NCI-H1048 (cell line): ENCODE results near the gene ARMH3.

Experiments used
- DNase-seq: peaks from one replicate; lab custom pipeline; 2025; lab: John Stamatoyannopoulos, UW

ARMH3 gene

DNA sequence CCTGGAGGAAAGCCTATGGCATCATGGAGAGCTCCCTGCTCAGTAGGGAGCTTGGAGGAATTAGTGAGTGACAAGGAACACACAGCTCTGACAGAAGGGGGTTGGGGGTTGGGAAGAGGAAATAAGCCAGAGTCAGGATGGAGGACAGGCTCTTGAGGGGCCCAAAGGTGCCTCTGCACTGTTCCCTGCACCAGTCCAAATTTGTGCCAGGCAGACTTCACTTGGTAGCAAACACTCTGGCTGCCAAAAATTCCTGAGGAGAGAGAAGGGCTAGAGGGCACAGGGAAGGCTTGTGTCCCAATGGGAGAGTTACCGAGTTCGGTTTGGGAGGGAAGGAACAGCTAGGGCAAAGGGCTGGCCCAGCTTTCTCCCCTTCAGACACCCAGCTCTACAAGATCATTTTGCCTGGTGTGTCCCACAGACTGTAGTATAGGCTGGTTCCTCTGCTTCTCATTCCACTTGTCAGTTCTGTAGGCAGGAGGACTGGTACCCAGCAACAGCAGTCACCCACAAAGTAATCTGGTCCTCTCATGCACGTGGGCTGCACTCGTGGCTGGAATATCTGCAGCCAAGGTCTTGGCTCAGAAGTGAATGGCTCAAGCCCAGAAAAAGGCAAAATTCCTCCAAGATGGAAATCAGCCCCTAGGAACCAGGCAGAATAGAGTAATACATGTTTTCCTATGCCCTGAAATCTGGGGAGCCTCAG lies 204.4 kb downstream of the ARMH3 start:
- DNase-seq, result no peak

DNA sequence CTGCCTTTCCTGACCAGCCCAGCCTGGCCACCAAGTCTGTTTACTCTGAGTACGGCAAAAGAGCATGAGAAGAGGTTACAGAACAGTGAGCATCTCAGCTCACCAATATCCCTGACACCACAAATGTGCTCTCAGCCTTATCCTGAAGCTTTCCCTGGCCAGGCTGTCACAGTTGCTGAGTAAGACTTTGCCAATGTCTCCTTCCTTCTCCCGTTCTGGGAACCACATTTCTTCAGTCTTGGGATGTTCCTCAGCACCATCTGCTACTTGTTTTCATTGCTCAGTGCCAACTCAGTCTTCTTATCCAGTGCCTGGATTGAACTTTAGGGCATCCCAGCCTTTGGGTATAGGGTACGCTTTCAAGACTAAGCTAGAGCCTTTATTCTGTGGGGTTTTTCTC lies 205.2 kb downstream of the ARMH3 start:
- no peak for DNase-seq

DNA sequence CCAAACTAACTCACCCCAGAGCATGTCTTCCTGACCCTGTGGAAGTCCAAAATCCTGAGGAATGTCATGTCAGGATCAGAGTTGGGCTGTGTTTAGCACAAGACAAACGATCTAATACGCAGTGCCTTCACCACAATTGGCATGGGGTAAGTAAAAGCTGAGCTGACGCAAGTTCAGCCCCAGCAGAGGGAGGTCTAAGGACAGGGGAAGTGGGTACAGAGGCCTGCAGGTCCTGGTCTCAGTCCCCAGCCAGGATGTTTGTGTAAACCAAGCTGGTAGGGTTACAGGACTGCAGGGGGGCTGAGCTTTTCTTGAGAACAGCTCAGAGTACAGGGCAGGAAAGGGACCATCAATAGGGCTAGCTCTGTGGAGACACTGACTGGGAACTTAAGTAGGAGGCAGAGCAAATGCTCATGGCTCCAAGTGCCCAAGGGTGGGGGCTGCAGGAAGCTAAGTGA lies 207.1 kb downstream of the ARMH3 start:
- DNase-seq, result no peak

DNA sequence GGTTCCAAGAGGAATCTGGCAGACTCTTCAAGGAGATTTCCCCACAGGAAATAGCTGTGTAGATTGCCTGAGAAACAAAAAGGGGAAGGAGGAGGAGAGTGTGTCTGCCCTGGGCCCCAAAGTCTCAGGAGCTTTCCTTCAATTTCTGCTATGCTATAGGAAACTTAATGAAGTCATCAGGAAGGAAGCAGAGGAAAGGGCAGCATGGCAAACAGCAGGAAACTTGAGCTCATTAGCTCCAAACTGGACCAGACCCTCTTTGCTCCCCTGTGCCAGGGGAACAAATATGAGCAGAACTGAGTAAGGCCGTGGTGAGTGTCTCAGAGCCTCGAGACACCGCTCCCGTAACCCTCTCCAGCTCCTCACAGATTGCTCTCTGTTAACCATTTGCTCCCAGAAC lies 207.6 kb downstream of the ARMH3 start:
- no peak for DNase-seq

DNA sequence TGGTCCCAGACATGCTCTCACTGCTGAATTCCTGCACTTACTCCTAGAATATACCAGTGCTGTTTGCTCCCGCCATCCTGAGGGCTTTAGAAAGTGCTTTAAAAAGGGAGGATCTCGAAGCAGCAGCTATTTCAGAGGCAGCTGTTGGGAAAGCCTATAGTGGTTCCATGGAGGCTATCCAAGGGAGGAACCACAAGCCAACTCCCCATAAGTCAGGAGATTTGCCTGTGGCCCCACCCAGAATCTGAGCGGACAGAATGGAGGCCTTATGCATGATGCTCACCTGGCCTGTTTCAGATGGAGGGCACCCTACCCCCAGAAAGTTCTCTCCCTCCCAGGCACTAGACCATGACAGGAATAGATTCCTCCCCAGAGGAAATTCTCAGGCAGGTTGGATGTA lies 210.1 kb downstream of the ARMH3 start:
- no peak for DNase-seq

DNA sequence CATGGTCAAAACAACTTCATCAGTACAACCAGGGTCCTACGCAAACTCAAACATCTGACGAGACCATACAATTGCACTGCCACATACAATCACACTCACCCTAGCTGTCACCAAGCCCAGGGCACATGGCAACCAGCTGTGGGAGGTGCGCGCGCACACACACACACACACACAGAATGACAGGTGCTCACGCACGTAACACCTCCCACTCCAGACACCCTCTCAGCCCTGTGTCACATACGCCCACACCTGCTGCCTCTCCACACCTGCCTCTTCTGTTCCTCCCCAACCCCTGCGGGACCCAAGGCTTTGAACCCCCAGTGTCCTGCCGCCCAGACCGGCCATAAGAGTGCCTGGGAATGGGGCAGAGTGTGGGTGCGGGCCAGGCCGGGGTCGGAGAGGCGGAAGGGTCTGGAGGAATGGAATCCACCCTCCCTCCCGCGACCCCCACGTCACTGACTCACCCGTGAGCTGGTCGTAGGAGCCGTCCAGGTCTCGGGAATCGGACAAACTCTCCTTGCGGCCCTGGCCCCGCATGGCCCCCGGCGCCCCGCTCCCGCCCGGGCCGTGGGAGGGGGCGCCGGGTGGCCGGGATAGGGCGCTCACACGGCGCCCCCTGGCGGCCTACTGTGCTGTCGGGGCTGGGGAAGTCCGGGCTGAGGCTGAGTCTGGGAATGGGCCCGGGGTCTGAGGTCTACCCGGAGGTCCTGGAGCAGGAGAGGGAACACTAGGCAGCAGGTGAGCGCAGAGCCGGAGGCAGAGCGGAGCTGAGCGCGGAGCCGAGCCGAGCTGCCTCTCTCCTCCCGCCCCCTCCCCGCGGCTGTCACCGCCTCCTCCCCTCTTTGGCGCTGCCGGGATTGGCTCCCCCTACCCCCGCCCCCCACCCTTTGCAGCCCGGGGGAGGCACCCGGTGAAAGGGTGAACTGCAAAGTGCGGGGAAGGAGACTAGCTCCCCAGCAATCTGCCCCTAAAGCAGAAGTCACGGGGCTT lies 212.6 kb downstream of the ARMH3 start, which contains the start of gene KCNIP2:
Gene KCNIP2, minus strand, starts transcription at position 769 of the 990 bp plus-strand sequence. Its CDS starts 232 bp downstream, at position 537.
- DNase-seq, result no peak

DNA sequence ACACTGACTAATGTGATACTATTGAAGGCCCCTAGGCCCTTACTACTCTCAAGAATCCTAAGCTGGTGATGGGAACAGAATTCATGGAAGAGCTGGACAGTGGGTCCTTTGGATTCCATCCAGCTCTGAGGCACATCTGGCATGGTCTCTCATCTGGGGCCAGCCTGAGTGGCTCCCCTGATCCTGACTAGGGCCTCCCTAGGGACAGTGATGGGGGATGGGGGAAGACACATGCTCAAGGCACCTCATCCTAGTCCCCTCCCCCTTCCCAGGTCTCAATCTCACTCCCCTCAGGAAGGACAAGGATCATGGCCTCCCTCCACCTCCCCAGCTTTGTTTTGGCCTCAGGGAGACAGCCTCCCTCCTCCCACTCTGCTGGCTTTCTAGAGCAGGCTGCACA lies 214.1 kb downstream of the ARMH3 start:
- DNase-seq, result no peak

DNA sequence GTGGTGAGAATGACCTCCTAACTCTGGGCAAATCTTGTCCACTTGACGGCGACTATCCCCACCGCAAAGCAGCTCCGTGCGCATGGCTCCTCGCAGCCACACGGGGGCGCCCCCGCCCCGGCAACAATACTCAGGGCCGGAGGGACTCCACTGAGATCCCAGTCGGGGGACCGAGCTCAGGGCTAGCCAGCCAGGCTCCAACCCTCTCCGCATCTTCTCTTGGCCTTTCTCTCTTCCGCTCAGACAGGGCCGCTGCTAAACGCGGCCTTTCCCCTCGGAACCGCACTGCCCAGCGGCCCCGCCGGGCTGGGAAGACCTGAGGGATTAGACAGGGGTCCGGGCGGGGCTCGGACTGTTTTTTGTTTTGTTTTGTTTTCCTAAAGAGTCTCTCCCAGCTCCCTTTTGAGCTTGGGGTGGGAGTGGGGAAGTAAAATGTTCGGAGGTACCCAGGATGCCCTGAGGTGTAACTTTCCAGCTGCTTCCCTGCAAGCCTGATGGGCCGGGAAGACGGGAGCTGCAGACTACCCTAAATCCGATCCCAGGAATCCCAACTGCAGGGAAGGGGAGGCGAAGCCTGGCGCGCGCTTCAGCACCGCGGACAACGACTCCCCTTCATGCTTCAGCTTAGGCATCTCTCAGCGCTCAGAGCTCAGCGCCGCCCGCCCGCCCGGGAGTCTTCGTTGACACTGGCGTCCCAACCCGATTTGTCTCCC lies 215.1 kb downstream of the ARMH3 start:
- peak; percentile 55 for DNase-seq

DNA sequence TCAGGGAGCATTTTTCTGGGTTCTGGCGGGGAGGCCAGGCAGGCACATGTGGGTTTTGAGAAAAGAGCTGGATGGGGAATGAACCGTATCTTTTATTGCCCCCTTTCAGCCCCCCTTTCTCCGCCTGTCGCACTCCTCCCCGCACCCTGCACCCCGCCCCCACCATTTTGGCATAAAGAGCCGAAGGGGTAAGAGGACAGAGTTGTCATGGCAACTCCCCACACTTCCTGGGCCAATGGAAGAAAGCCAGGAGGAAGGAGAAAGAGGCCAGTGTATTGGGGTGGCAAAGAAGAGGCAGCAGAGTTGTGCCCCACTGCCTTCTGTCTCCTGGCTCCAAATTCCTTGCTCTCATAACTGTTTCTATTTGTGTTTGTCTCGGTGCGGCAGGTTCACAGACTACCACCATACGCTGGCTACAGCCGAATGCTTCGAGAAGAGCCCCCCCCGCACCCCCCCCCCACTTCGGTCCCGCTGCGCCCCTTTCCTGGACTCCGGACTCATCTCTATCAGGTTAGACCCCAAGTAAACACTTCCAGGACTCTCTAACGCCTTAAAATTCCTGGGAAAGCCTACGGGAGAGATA lies 215.8 kb downstream of the ARMH3 start:
- DNase-seq, result no peak

DNA sequence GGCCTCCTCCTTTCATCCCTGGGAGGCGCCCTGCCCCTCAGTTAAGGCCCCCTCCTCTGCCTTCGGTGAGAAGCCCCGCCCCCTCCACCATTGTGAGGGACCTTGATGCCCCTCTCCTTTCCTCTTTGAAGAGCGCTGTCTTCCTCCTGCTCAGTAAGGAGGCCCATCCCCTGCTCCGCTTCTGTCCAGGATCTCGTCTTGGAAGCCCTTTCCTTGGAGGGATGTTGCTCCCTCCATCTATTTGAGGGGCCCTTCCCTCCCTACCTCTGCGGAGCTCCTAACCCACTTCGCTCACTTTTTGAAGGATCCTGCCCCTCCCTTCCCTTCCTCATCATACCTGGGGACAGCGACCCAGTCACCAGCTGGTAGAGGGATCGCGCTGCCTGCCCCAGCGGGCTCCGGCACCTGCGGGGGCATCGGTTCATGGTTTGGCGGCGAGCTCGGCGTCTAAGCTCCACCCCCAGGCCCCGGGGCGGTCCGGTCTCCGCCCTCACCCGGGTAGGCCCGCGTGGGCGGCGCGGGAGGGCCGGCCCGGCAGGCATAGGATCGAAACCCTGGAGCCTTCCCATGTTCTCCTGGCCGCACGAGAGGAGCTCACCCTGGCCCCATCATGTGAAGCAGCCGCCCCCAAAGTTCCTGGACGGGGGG lies 216.4 kb downstream of the ARMH3 start:
- DNase-seq, result no peak

DNA sequence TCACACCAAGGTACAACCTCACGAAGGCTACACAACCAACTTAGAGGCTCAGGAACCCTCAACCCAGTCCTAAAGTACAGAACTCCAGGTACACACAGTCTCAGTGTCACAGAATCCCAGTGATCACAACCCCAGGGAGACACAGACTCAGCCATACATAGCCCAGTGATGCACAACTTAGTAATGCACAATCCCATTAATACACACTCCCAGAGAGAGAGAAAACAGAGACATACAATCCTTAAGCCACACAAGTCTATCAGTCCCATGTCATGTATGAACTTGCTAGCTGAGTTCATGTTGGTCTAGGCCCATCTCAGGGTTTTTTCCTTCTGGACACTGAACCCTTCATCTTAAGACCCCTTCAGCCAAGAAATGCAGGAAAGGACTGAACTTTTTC lies 217.0 kb downstream of the ARMH3 start:
- DNase-seq, result no peak

DNA sequence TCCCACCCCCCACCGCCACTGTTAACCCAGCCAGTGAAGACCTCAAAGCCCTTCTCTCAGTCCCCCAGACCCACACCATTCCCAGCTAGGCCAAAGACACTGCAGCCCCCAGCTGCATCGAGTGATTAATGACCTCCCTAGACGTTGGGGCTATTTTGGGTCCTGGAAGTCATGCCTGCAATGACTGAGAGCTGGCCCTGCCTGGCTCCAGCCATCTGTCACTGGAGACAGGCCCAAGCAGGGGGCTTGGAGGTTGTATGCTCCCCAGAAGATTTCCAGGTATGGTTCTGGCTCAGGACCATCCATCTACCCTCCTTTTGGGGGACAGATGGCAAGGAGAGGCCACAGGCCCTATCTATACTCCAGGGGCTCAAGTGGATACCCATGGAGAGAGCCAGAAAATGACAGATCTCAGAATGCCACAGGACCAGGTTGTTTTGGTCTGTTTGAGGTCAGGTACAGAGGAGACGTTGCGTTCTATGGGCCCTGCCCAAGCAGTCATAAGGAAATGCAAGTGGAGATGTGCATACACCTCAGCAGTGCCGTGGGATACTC lies 217.5 kb downstream of the ARMH3 start:
- DNase-seq, result no peak

DNA sequence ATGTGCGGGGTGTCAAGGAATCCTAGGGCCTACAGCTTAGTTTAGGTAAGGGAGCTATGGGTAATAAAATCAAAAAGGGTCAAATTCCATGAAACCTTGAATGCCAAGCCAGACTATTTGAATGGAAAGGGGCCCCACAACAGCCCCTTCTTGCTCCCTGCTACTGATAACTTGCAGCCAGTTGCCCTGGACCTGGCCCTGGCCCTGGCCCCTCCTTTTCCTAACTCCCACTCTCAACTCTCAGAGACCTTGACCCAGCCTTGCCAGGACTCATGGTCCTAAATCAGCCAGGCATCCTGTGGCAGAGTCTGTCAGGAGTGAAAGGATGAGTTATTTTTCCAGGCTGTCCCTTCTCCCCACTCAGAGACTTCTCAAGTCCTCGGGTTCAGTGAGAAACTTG lies 218.2 kb downstream of the ARMH3 start:
- DNase-seq, result no peak

DNA sequence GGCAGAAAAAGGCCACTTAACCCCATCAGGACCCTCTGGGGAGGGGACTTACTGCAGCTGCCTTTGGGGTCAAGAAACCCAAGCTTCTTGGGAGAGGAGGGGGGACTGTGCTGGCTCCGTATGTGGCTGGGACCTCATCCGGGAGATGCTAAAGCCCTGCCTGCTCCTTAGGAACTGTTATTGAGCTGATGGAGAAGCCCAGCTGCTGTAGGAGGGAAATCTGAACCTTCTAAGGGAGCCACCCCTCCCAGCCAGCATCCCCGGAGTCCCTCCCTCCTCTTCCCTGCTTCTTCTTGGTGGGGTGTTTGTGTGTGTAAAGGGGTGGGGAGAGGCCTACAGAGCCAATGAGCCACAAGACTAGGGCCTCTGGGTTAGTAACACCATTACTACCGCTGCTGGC lies 220.6 kb downstream of the ARMH3 start:
- DNase-seq, result no peak

DNA sequence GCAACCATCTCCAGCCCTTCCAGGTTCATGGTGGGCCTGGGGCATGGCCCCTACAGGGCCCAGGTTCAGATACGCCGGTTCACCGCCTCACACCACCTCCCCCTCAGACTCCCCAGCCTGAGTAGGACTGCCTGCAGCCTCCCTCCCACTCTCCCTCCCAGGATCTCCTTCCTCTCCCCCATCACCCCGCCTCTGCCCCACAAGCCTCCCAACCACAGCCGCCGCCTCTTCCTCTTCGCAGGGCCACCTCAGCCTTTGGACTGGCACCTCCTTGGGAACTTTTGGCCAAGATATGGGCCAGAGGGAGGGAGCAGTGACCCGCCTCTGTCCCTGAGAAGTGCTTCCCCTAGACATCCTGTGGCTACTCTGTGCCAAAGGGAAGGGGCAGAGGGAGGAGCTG lies 221.6 kb downstream of the ARMH3 start:
- no peak for DNase-seq

DNA sequence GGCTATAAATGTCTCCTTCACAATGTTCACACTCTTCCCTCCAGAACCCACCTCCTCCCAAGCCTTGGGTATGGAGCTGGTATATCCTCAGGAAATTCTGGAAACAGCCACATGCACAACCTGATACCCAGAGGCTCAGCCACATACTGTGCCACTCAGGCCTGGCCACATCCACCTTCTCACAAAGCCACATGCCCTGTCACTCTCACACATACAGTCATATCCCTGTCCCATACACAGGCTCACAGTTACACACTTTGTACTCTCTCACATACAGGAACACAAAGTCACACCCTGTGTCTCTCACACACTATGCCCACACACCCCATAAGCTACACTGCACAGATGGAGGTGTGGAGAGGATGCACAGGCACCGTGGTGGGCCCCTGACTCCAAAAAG lies 222.5 kb downstream of the ARMH3 start:
- no peak for DNase-seq

DNA sequence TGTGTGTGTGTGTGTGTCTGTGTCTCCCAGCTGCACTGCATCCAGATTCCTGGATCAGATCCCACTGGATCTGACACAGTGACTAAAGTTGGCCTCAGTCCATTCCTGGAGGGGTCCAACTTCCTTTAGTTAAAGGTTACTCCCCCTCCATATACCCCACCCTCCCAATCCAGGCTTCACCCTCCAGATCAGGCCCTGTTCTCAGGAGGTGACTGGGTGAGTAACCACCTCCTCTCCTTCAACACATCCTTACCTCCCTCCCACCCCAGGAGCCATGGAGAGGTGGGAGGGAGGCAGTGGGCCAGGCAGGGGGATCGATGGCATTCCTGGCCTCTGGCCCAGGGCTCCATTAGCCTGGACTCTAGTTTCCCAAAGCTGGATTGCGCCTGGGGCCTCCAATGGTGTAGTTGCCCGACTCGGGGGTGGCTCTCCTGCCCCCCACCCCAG lies 223.6 kb downstream of the ARMH3 start:
- no peak for DNase-seq

DNA sequence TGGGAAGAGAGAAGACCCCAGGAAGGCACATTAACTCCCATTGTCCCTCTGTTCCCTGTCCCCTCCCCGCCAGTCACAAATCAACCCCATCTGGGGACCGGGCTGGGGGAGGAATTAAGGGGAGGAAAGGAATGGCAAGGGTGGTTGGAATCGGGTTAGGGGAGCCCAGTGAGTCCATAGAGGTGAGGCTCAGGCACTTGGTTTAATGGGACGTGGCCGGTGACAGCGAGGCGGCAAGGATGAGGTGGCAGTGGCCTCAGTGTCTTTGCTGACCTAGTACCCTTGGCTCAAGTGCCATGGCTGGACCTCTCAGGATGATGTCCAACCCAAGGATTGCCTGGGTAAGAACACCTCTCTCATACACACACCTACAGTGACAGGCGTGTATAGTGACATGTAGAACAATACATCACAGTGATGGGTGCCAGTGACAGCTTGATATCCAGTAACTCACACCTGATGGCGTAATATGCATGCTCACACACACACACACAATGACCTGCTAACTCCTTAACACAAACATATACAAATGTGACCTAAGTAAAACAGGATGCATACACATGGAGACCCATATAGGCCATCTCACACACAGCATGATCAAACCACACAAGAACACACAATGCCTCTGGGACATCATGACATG lies 224.7 kb downstream of the ARMH3 start:
- no peak for DNase-seq

DNA sequence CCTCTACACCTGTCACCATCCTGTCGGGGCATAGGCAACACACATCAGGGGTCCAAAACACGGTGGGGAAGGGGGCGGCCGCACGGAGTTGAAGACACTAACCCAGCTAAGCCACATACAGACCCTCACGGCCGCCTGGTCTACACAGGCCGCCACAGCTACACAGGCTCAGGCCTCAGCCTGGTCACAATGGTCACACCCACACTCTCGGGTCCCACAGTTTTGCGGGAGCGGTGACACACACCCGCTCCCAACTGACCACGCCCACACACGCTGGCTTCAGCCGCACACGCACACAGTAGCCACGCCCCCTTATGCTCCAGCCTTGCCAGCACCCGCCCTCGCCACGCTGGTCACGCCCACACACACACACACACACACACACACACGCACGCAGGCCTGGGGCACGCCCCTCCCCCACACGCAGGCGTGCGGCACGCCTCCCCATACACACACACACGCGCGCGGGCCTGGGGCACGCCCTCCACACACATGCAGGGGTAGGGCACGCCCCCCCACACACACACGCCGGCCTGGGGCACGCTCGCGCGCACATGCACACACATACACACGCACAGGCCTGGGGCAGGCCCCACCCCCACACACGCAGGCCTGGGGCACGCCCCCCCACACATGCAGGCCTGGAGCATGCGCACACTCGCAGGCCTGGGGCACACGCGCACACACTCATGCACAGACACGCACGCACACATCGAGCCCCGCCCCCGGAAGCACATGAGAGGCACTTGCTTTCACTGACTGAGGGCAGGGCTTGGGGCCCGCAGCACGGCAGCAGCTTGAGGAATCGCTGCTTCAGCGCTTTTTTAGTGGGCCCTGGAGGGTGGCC lies 225.4 kb downstream of the ARMH3 start:
- peak; percentile 87 for DNase-seq
